ENCODE results near the gene NAA16.

DNA sequence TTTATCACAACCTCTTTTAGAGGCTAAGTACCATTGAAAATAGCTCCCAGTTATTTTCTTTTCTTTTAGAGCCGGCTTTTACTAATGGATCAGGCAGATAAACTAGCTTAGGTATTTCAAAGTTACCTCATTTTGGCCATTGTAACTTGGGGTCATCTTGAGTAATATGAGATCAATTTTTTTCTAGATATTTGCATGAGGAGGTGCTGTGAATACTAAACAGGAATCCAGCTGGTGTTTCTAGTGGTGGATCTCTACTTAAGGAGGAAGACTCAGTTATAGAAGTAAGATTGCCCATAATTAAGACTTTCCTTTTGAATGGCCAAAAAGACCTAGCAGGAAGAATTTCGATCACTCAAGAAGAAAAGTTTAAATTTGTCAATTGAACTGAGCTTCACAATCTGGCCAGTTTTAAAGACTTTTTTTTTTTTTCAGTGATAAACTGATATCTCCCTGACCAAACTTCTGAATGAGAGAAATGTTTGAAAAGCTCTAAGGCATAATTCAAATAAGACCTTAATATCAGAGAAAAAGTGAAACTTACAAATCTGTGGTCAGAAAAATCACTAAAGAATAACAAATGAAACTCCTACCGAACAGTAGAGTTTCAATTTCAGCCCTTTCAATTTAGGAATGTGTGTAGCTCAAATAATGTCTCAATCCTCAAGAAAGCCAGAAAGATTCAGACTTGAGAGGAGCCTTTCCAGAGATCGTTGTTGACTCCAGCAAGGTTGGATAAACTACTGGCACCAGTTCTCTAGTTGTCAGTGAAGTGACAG is 11.6 kb upstream of the NAA16 start:
- TF ChIP-seq, protein P1, sequence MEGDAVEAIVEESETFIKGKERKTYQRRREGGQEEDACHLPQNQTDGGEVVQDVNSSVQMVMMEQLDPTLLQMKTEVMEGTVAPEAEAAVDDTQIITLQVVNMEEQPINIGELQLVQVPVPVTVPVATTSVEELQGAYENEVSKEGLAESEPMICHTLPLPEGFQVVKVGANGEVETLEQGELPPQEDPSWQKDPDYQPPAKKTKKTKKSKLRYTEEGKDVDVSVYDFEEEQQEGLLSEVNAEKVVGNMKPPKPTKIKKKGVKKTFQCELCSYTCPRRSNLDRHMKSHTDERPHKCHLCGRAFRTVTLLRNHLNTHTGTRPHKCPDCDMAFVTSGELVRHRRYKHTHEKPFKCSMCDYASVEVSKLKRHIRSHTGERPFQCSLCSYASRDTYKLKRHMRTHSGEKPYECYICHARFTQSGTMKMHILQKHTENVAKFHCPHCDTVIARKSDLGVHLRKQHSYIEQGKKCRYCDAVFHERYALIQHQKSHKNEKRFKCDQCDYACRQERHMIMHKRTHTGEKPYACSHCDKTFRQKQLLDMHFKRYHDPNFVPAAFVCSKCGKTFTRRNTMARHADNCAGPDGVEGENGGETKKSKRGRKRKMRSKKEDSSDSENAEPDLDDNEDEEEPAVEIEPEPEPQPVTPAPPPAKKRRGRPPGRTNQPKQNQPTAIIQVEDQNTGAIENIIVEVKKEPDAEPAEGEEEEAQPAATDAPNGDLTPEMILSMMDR (IDR thresholded peaks at IDR 0.05), result no peak
- TF ChIP-seq POLR2A (IDR thresholded peaks at IDR 0.05), result no peak
- no peak for TF ChIP-seq EP300 (IDR thresholded peaks at IDR 0.05)
